ENCODE results near the gene RNF208.

The RNF208 gene

GRCh38 chr9:137226338-137227053 lies 4.5 kb upstream of the RNF208 start:
- no peak for DNase-seq

- DNase-seq, result no peak
Measured at GRCh38 chr9:137225699-137226331, 3.8 kb upstream of the RNF208 start.

- DNase-seq, result no peak
Measured at GRCh38 chr9:137224830-137225694, 3.0 kb upstream of the RNF208 start, which contains the start of gene CYSRT1. TSS of gene CYSRT1 (plus strand) at chr9:137225174. CDS start at chr9:137225622, 448 bp downstream.

- peak; percentile 96 to 97 for DNase-seq
Measured at GRCh38 chr9:137223078-137223970, 1.3 kb upstream of the RNF208 start.

GRCh38 chr9:137221506-137222111 lies 431 bp downstream of the RNF208 start:
- DNase-seq, result no peak

GRCh38 chr9:137221095-137221505 lies 940 bp downstream of the RNF208 start:
- no peak for DNase-seq

- DNase-seq, result no peak
Measured at GRCh38 chr9:137220317-137221094, 1.5 kb downstream of the RNF208 start.

GRCh38 chr9:137219757-137220316 lies 2.2 kb downstream of the RNF208 start:
- no peak for DNase-seq

GRCh38 chr9:137218754-137219271 lies 3.2 kb downstream of the RNF208 start:
- DNase-seq, result no peak

DNA sequence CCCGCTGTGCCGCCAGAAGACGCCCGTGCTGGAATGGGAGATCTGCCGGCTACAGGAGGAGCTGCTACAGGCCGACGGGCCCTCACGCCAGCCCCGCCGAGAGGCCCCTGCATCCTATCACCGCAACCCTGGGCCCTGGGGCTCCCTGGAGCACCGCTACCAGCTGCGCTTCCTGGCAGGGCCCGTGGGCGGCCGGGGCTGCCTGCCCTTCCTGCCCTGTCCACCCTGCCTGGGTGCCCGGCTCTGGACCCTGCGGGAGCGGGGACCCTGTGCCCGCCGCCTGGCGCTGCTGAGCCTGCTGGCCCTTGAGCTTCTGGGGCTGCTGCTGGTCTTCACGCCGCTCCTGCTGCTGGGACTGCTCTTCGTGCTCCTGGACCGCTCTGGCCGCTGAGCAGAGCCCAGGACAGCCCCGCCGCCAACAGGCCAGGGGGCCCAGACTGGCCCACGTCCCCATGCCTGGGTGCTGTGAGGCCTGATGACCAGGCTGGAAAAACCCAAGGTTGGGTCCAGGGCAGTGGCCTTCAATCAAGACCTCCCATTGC lies 3.8 kb downstream of the RNF208 start:
- no peak for DNase-seq

DNA sequence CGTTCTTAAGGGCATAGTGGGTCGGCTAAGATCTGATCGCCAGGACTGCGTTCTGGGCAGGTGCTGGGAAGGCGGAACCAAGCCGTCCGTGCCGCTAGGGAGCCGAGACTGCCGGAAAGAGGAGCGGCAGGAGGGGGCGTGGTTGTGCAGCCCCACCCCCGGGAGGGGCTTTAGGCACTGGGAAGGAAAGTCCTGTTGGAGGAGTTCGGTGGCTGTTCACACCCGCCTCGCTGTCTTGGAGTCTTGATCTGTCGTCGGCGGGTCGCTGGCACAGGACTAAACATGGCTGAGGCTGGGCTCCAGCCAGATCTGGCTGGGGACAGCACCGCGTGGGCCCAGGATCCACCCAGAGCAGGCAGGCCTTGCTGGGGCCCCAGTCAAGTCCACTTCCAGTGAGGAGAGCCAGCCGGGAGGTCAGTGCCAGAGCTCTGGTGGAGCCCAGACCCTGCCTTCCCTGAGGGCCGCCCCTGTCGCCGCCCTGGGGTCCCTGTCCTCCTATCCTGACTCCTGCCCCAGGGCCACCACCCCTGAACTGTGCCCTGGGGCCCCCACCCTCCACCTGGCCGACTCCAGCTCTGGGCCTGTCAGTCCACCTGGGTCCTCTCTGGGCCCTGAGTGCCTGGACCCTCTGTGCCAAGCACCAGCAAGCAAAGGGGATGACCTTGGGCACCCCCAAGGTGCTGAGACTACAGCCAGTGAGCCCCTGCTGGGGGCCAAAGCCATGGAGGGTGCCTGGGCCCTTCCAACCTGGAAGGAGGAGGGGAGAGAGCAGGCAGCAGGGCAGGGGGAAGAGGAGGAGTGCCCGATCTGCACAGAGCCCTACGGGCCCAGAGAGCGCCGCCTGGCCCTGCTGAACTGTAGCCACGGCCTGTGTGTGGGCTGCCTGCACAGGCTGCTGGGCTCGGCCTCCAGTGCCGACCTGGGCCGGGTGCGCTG lies 4.5 kb downstream of the RNF208 start:
- peak; percentile 52 to 63 for DNase-seq

GRCh38 chr9:137216188-137216965 lies 5.7 kb downstream of the RNF208 start:
- no peak for DNase-seq

DNA sequence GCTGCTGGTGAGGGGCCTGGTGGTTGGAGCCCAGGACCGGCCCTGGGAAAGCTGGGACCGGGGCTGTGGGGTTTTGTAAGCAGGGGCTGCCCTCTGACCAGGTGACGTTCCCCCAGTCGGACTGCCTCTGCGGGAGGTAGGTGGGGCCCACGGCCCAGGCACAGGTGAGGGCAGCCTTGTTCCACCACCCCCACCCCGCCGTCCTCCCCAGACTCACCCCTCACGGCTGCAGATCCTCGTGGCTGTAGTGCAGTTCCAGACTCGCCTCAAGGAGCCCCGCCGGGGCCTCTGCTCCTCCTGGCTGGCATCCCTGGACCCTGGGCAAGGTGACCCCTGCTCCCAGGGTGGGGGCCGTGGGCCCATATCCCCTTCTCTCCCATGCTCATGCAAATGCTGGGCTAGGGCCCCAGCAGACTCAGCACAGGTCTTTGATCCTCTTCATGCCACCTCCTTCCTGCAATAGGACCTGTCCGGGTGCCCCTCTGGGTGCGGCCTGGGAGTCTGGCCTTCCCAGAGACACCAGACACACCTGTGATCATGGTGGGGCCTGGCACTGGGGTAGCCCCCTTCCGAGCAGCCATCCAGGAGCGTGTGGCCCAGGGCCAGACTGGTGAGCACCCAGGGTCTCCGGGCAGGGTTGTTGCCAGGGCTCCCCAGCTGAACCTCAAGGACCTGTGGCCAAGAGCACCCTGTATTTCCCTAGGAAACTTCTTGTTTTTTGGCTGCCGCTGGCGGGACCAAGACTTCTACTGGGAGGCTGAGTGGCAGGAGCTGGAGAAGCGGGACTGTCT lies 6.6 kb downstream of the RNF208 start:
- no peak for DNase-seq

- no peak for DNase-seq
Measured at GRCh38 chr9:137214620-137215019, 7.4 kb downstream of the RNF208 start.

DNA sequence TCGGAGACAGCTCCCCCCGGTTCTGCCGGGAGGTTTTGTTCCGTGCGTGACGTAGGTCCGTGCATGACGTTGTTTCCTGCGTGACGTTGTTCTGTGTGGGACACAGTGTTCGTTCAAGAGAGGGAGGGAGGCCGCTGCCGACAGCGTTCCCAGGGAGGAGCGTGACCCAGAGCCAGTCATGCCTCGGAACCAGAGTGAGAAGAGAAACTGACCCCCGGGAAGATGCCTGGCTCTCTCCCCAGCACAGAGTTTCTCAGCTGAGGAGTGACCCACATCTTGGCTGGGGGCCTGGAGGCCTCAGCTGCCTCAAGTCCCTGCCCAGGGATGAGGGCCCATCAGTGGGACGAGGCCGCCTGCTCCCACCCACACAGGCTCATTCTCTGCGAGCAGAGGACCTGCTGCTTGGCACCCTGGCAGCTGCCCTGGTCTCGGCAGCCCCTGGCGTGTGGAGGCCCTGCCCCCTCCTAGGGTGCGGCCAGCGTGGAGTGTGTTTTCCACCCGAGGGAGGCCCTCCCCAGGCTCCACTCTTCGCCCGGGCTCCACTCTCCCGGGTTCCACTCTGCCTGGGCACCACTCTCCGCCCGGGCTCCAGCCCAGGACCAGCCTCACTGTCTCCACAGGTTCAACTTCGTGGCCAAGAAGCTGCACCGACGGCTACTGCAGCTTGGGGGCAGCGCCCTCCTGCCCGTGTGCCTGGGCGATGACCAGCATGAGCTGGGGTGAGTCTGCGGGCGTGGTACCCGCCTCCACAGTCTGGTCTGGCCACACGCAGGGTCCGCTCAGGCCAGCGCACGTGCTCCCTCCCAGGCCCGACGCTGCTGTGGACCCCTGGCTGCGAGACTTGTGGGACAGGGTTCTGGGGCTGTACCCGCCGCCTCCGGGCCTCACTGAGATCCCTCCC lies 8.6 kb downstream of the RNF208 start:
- no peak for DNase-seq

DNA sequence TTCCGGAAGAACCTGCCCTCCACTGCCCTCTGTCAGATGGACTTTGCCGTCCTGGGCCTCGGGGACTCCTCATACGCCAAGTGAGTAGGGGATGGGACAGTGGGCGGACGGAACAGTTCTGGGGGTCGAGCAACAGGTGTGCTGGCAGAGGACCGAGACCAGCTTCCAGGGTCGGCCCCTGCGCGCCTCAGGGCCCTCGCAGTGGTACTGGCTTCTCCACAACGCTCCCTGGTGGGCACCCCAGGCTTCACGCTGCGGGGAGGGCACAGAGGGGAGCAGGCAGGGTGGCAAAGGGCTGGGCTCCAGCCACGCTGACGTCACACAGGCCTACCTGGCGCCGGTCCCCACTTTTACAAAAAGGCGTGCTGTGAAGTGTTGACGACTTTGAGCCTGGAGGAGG lies 9.5 kb downstream of the RNF208 start:
- DNase-seq, result no peak
